K562 (cell line): Measurements from ENCODE around the gene LIX1L. TPM values are rescaled to one million over a fixed set of nuclear protein-coding genes. Genes with fewer than 3 reads are reported as not detected.
A peak's percentile ranks its signal among the peaks of the same experiment; 100 is the strongest.

Source experiments
- CBFB ChIP-seq: sonication (generic); formaldehyde crosslinking; IDR thresholded peaks from 2 replicates; pipeline ENCODE4 v1.4.0; 2020; ENCODE audit warnings: mild to moderate bottlenecking, missing genetic modification reagents
- CREB1 ChIP-seq, 2 experiments: sonication (generic) in 1 of 2; formaldehyde crosslinking in 1 of 2; IDR thresholded peaks; 2 replicates each; pipeline versions ENCODE4 v1.6.1 to v1.8.0; 2012 to 2022; ENCODE audit warnings: inconsistent platforms in 1 of 2, mild to moderate bottlenecking in 1 of 2, missing genetic modification reagents in 1 of 2, moderate library complexity in 1 of 2
- ETV5 ChIP-seq: sonication (generic); formaldehyde crosslinking; IDR thresholded peaks from 2 replicates; pipeline ENCODE4 v1.4.0; 2020; ENCODE audit warnings: low read depth, mild to moderate bottlenecking, missing genetic modification reagents
- ETV6 ChIP-seq, 3 experiments: fragments of 150-350 bp in 1 of 3; sonication (generic) in 1 of 3; formaldehyde crosslinking in 1 of 3; IDR thresholded peaks; 2 replicates each; pipeline versions ENCODE4 v1.6.1 to v1.8.0; 2014 to 2022; ENCODE audit warnings: borderline replicate concordance in 2 of 3, low read depth in 2 of 3, antibody characterized with exemption in 1 of 3, low read length in 1 of 3, mild to moderate bottlenecking in 1 of 3, missing genetic modification reagents in 1 of 3
- KLF13 ChIP-seq: fragments of 450-650 bp; IDR thresholded peaks from 2 replicates; pipeline ENCODE4 v1.6.1; 2016; ENCODE audit warnings: missing genetic modification characterization, low read depth, mild to moderate bottlenecking, missing compliant biosample characterization, moderate library complexity, borderline replicate concordance
- MBD2 ChIP-seq: sonication (generic); IDR thresholded peaks from 2 replicates; pipeline ENCODE4 v1.6.1; 2016; ENCODE audit warnings: low read depth, borderline replicate concordance
- NFATC3 ChIP-seq: fragments of 450-650 bp; IDR thresholded peaks from 2 replicates; pipeline ENCODE4 v1.6.1; 2017; ENCODE audit warnings: mild to moderate bottlenecking
- NR2C1 ChIP-seq, 2 experiments: fragments of 450-650 bp; IDR thresholded peaks; 2 replicates each; pipeline ENCODE4 v1.6.1; 2017; ENCODE audit warnings: mild to moderate bottlenecking in 2 of 2, antibody characterized with exemption in 1 of 2, inconsistent platforms in 1 of 2, missing compliant biosample characterization in 1 of 2, missing genetic modification characterization in 1 of 2
- NR2C2 ChIP-seq, 2 experiments: fragments of 200-800 bp in 1 of 2; sonication (Bioruptor generic) in 1 of 2; sonication (generic) in 1 of 2; formaldehyde crosslinking in 1 of 2; IDR thresholded peaks; 2 replicates each; pipeline versions ENCODE4 v1.6.1 to v1.8.0; 2016 to 2022; ENCODE audit warnings: mild to moderate bottlenecking in 1 of 2, missing compliant biosample characterization in 1 of 2, missing genetic modification characterization in 1 of 2, missing genetic modification reagents in 1 of 2
- RBM34 ChIP-seq: fragments of 200-400 bp; formaldehyde crosslinking; IDR thresholded peaks from 2 replicates; pipeline ENCODE4 v1.6.1; 2018; ENCODE audit warnings: low read length, borderline replicate concordance; ENCODE audit not compliant: insufficient read depth
- SAP30 ChIP-seq: fragments of 200-600 bp; sonication (generic); IDR thresholded peaks from 2 replicates; pipeline ENCODE4 v1.6.1; 2012; ENCODE audit warnings: borderline replicate concordance, low read depth, mild to moderate bottlenecking, moderate library complexity, low read length, control low read depth, inconsistent platforms; ENCODE audit not compliant: insufficient read depth, poor library complexity, severe bottlenecking
- SMARCC2 ChIP-seq: fragments of 450-650 bp; IDR thresholded peaks from 2 replicates; pipeline ENCODE4 v1.6.1; 2017; ENCODE audit warnings: antibody characterized with exemption, moderate library complexity, mild to moderate bottlenecking, low read depth
- ZBTB17 ChIP-seq: fragments of 450-650 bp; formaldehyde crosslinking; IDR thresholded peaks from 2 replicates; pipeline ENCODE4 v1.4.0; 2020; ENCODE audit warnings: mild to moderate bottlenecking
- ZBTB8A ChIP-seq: fragments of 450-650 bp; IDR thresholded peaks from 2 replicates; pipeline ENCODE4 v1.6.1; 2018; ENCODE audit warnings: mild to moderate bottlenecking, moderate library complexity; ENCODE audit not compliant: partially characterized antibody
- ZFP36 ChIP-seq: fragments of 150-350 bp; IDR thresholded peaks from 2 replicates; pipeline ENCODE4 v1.6.1; 2018; ENCODE audit warnings: low read length, low read depth; ENCODE audit not compliant: partially characterized antibody
- ZNF121 ChIP-seq: sonication (generic); formaldehyde crosslinking; conservative IDR thresholded peaks from 2 replicates; pipeline ENCODE4 v1.8.0; 2022; ENCODE audit warnings: missing genetic modification reagents
- ZNF444 ChIP-seq: fragments of 250-450 bp; sonication (Bioruptor Pico); IDR thresholded peaks from 2 replicates; pipeline ENCODE4 v1.4.0; 2020; ENCODE audit warnings: mild to moderate bottlenecking, moderate library complexity
- ZNF764 ChIP-seq: fragments of 250-450 bp; sonication (Bioruptor Pico); IDR thresholded peaks from 2 replicates; pipeline ENCODE4 v1.4.0; 2020; ENCODE audit warnings: low read depth, mild to moderate bottlenecking, moderate library complexity
- polyA plus RNA-seq, 8 experiments: library from polyadenylated mRNA; depleted of rRNA in 4 of 8; stranded (reverse) in 5 of 8; unstranded in 3 of 8; fragments of >200 nt; fragmentation: Nextera tagmentation in 2 of 8; fragmentation: Illumina TruSeq in 1 of 8; extraction: Ambion mirVana in 2 of 8; extraction: Trizol in 1 of 8; gene quantifications; 2 replicates each; pipeline versions ENCODE4 v1.2.1 to v1.2.3, GENCODE V29; 2011 to 2014; ENCODE audit warnings: inconsistent platforms in 1 of 8, missing spikeins in 1 of 8
- total RNA-seq, 7 experiments: library from RNA; depleted of rRNA in 6 of 7; stranded (reverse); fragments of >200 nt in 6 of 7; fragmentation: Illumina TruSeq in 2 of 7; extraction: Trizol in 2 of 7; gene quantifications; 2 replicates each; pipeline versions ENCODE4 v1.2.1 to v1.2.3, GENCODE V29; 2011 to 2021; ENCODE audit warnings: low replicate concordance in 1 of 7
- TF ChIP-seq, protein P1 (sequence below): IDR thresholded peaks from 2 replicates; pipeline ENCODE4 v1.6.1; 2012; ENCODE audit warnings: low read depth, low read length, improper control_type of control experiment, borderline replicate concordance

Gene LIX1L
- total and polyA plus RNA-seq, 9 of the 15 experiments (the other 6 are each of a cell fraction or from before 2014, with no cell fraction given) = 4.6 to 26.5 (median 12.5) TPM

GRCh38 chr1:145991735-145992412, 34.1 kb upstream of the LIX1L start (continued):
- TF ChIP-seq ZFP36 (no peak), ETV6 (IDR thresholded peaks at IDR 0.05; ENCODE audit: borderline replicate concordance in 1 of 2, low read depth in 2 of 2, low read length in 1 of 2) (peak in 1 of 2 experiments; percentile 48; a peak in 1 of 4 replicates), ETV6 (CRISPR knock-in tag; IDR thresholded peaks at IDR 0.05; ENCODE audit: borderline replicate concordance) (no peak), ZNF444 (peak; percentile 91), ZNF764 (peak; percentile 84), NFATC3 (peak; percentile 72), NR2C1 (IDR thresholded peaks at IDR 0.05) (no peak), NR2C1 (tag; IDR thresholded peaks at IDR 0.05) (no peak), NR2C2 (CRISPR knock-in tag; IDR thresholded peaks at IDR 0.05) (no peak), NR2C2 (tag; IDR thresholded peaks at IDR 0.05) (no peak), KLF13 (tag) (no peak), ZBTB17 (CRISPR knock-in tag) (peak; percentile 87), CBFB (CRISPR knock-in tag) (no peak), ZNF121 (no peak), ZBTB8A (no peak), ETV5 (CRISPR knock-in tag) (peak; percentile 59; the same call in 1 of the 2 replicates), SAP30 (no peak), RBM34 (no peak), CREB1 (IDR thresholded peaks at IDR 0.05) (no peak), CREB1 (CRISPR knock-in tag; IDR thresholded peaks at IDR 0.05) (no peak), SMARCC2 (no peak), MBD2 (0 out of 2 replicates have a peak, but pooled peaks have one; percentile 62)
- TF ChIP-seq, protein P1, sequence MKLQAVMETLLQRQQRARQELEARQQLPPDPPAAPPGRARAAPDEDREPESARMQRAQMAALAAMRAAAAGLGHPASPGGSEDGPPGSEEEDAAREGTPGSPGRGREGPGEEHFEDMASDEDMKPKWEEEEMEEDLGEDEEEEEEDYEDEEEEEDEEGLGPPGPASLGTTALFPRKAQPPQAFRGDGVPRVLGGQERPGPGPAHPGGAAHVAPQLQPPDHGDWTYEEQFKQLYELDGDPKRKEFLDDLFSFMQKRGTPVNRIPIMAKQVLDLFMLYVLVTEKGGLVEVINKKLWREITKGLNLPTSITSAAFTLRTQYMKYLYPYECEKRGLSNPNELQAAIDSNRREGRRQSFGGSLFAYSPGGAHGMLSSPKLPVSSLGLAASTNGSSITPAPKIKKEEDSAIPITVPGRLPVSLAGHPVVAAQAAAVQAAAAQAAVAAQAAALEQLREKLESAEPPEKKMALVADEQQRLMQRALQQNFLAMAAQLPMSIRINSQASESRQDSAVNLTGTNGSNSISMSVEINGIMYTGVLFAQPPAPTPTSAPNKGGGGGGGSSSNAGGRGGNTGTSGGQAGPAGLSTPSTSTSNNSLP = no peak
